ENCODE data around the gene PPP4R4.
A peak's percentile ranks its signal among the peaks of the same experiment; 100 is the strongest.
"Not testable (repeated sequence)": the region's sequence is repeated elsewhere in the genome, so short reads cannot be mapped to it uniquely, and the experiment has no call there.

Gene PPP4R4

GRCh38 chr14:94267352-94267751, 93.2 kb downstream of the PPP4R4 start:
- no peak for DNase-seq

- not testable (repeated sequence) for DNase-seq
Observed at GRCh38 chr14:94268582-94268981, 94.5 kb downstream of the PPP4R4 start.

- DNase-seq = peak in 35 of 56 donors; percentile 4 to 79 (median 31)
Observed at GRCh38 chr14:94269156-94269555, 95.0 kb downstream of the PPP4R4 start.

- not testable (repeated sequence) for DNase-seq
Observed at GRCh38 chr14:94276898-94277561, 102.9 kb downstream of the PPP4R4 start.

- no peak for DNase-seq
Observed at GRCh38 chr14:94278731-94279130, 104.6 kb downstream of the PPP4R4 start.

GRCh38 chr14:94282991-94283723, 109.0 kb downstream of the PPP4R4 start:
- no peak for DNase-seq

- no peak for DNase-seq
Observed at GRCh38 chr14:94284221-94284620, 110.1 kb downstream of the PPP4R4 start.

GRCh38 chr14:94285158-94285557, 111.0 kb downstream of the PPP4R4 start:
- no peak for DNase-seq

GRCh38 chr14:94288610-94289465, 114.7 kb downstream of the PPP4R4 start:
- no peak for DNase-seq

- DNase-seq = no peak
Observed at GRCh38 chr14:94290197-94290596, 116.1 kb downstream of the PPP4R4 start.

- no peak for DNase-seq
Observed at GRCh38 chr14:94291159-94291905, 117.2 kb downstream of the PPP4R4 start.

GRCh38 chr14:94291906-94292525, 117.9 kb downstream of the PPP4R4 start:
- DNase-seq = no peak

GRCh38 chr14:94292526-94292871, 118.4 kb downstream of the PPP4R4 start:
- DNase-seq = no peak

GRCh38 chr14:94292872-94293577, 118.9 kb downstream of the PPP4R4 start, which contains the start of gene SERPINA10:
SERPINA10 (minus strand) TSS chr14:94293268; CDS start chr14:94290593, 2,675 bp downstream.
- no peak for DNase-seq

- DNase-seq = no peak
Observed at GRCh38 chr14:94293578-94293924, 119.4 kb downstream of the PPP4R4 start.

- no peak for DNase-seq
Observed at GRCh38 chr14:94295360-94296180, 121.4 kb downstream of the PPP4R4 start.

GRCh38 chr14:94296181-94296545, 122.0 kb downstream of the PPP4R4 start:
- DNase-seq = not testable (repeated sequence)

- no peak for DNase-seq
Observed at GRCh38 chr14:94298130-94298529, 124.0 kb downstream of the PPP4R4 start.

GRCh38 chr14:94303111-94303510, 129.0 kb downstream of the PPP4R4 start:
- DNase-seq = no peak

Data from amygdala (tissue), 56 donors.